OCI-LY3 (cell line): Measurements from ENCODE around the gene EMC7.

Experiments used
- H2AFZ ChIP-seq: fragments of 200-600, 300-600 bp; shearing (Covaris generic); 2 replicates; pipeline ENCODE4 v1.6.0; 2014; ENCODE audit warnings: antibody characterized with exemption, low read depth, low read length
- H3K27ac ChIP-seq: fragments of 200-600, 300-600 bp; sonication (generic); 2 replicates; pipeline ENCODE4 v1.5.1; 2014; ENCODE audit warnings: mild to moderate bottlenecking, low read length, moderate library complexity, mixed read lengths
- H3K27me3 ChIP-seq: fragments of 200-600, 300-600 bp; sonication (generic); 2 replicates; pipeline ENCODE4 v1.6.1; 2014; ENCODE audit warnings: low read depth, low read length, mixed read lengths
- H3K36me3 ChIP-seq: fragments of 200-600, 300-600 bp; sonication (generic); replicated peaks from 2 replicates; pipeline ENCODE3; 2014; ENCODE audit warnings: low read depth, low read length, mixed read lengths
- H3K4me1 ChIP-seq: fragments of 300-600, 200-600 bp; sonication (generic); 2 replicates; pipeline ENCODE4 v1.6.1; 2014; ENCODE audit warnings: low read length, mixed read lengths
- H3K4me2 ChIP-seq: fragments of 200-600, 300-600 bp; sonication (generic); 2 replicates; pipeline ENCODE4 v1.6.1; 2014; ENCODE audit warnings: low read length, mixed read lengths
- H3K4me3 ChIP-seq: fragments of 300-600, 200-600 bp; sonication (generic); 2 replicates; pipeline ENCODE4 v1.5.1; 2014; ENCODE audit warnings: antibody characterized with exemption, mild to moderate bottlenecking, low read length, moderate library complexity
- H3K79me2 ChIP-seq: fragments of 300-600, 200-600 bp; shearing (Covaris generic); 2 replicates; pipeline ENCODE4 v1.6.1; 2014; ENCODE audit warnings: mild to moderate bottlenecking, low read length, mixed read lengths
- H3K9ac ChIP-seq: fragments of 300-600, 200-600 bp; shearing (Covaris generic); 2 replicates; pipeline ENCODE4 v1.6.0; 2014; ENCODE audit warnings: mild to moderate bottlenecking, low read length, moderate library complexity
- H3K9me3 ChIP-seq: fragments of 200-600, 300-600 bp; shearing (Covaris generic); 2 replicates; pipeline ENCODE4 v1.6.1; 2014; ENCODE audit warnings: low read length, mixed read lengths; ENCODE audit not compliant: insufficient read depth
- H4K20me1 ChIP-seq: fragments of 200-600, 300-600 bp; sonication (generic); 2 replicates; pipeline ENCODE4 v1.6.1; 2016; ENCODE audit warnings: low read length, mixed read lengths; ENCODE audit not compliant: insufficient read depth
- CTCF ChIP-seq: fragments of 200-600, 300-600 bp; sonication (generic); IDR thresholded peaks from 2 replicates; pipeline ENCODE4 v1.5.1; 2014; ENCODE audit warnings: antibody characterized with exemption, low read length, low read depth
- EZH2phosphoT487 ChIP-seq: fragments of 200-600 bp; shearing (Covaris generic); IDR thresholded peaks from 2 replicates; pipeline ENCODE4 v1.6.1; 2018; ENCODE audit warnings: antibody characterized with exemption, mixed run types, low read depth

EMC7 gene

GRCh38 chr15:34064438-34064837 is 37.2 kb downstream of the EMC7 start:
- no peaks in the 10 kb centered on the region for H3K27me3 ChIP-seq
- H2AFZ ChIP-seq, result no peak overlapping the region
- H3K27ac ChIP-seq, result no peak overlapping the region
- no peaks in the 10 kb centered on the region for H3K36me3 ChIP-seq
- no peak overlapping the region for H3K4me2 ChIP-seq
- H3K4me3 ChIP-seq, result no peak overlapping the region
- H3K9me3 ChIP-seq, result no peaks in the 10 kb centered on the region
- H3K9ac ChIP-seq, result no peak overlapping the region
- no peaks in the 10 kb centered on the region for H3K4me1 ChIP-seq
- no peaks in the 10 kb centered on the region for H4K20me1 ChIP-seq
- no peaks in the 10 kb centered on the region for H3K79me2 ChIP-seq
- TF ChIP-seq CTCF (no peak), EZH2phosphoT487 (no peak)

GRCh38 chr15:34059946-34060345 is 41.7 kb downstream of the EMC7 start:
- Histone ChIP-seq H2AFZ (no peak overlapping the region), H3K4me1 (no peaks in the 10 kb centered on the region), H3K9ac (no peak overlapping the region), H3K27me3 (no peaks in the 10 kb centered on the region), H3K36me3 (no peaks in the 10 kb centered on the region), H3K4me2 (no peak overlapping the region), H3K27ac (no peak overlapping the region), H4K20me1 (no peaks in the 10 kb centered on the region), H3K9me3 (no peaks in the 10 kb centered on the region), H3K79me2 (no peaks in the 10 kb centered on the region), H3K4me3 (no peak overlapping the region)
- no peak for TF ChIP-seq EZH2phosphoT487
- TF ChIP-seq CTCF, result no peak

GRCh38 chr15:34059476-34059875 is 42.2 kb downstream of the EMC7 start:
- H2AFZ ChIP-seq, result no peak overlapping the region
- TF ChIP-seq CTCF (no peak), EZH2phosphoT487 (no peak)
- no peaks in the 10 kb centered on the region for H3K79me2 ChIP-seq
- no peak overlapping the region for H3K9ac ChIP-seq
- no peaks in the 10 kb centered on the region for H3K9me3 ChIP-seq
- no peaks in the 10 kb centered on the region for H3K4me1 ChIP-seq
- H4K20me1 ChIP-seq, result no peaks in the 10 kb centered on the region
- no peak overlapping the region for H3K4me2 ChIP-seq
- no peak overlapping the region for H3K4me3 ChIP-seq
- no peak overlapping the region for H3K27ac ChIP-seq
- no peaks in the 10 kb centered on the region for H3K36me3 ChIP-seq
- H3K27me3 ChIP-seq, result no peaks in the 10 kb centered on the region

GRCh38 chr15:34056911-34057310 is 44.8 kb downstream of the EMC7 start:
- TF ChIP-seq CTCF, result no peak
- no peak for TF ChIP-seq EZH2phosphoT487
- H3K9ac ChIP-seq, result no peak overlapping the region
- H3K27ac ChIP-seq, result no peak overlapping the region
- H3K4me1 ChIP-seq, result no peaks in the 10 kb centered on the region
- H3K9me3 ChIP-seq, result no peaks in the 10 kb centered on the region
- H3K4me2 ChIP-seq, result no peak overlapping the region
- no peak overlapping the region for H2AFZ ChIP-seq
- no peaks in the 10 kb centered on the region for H4K20me1 ChIP-seq
- no peaks in the 10 kb centered on the region for H3K36me3 ChIP-seq
- no peaks in the 10 kb centered on the region for H3K79me2 ChIP-seq
- no peak overlapping the region for H3K4me3 ChIP-seq
- no peaks in the 10 kb centered on the region for H3K27me3 ChIP-seq
